Ishikawa (cell line): ENCODE data around the gene FRMPD4.

Experiments
- EGR1 ChIP-seq: IDR thresholded peaks from 2 replicates; pipeline ENCODE4 v1.6.1; 2012
- EP300 ChIP-seq: IDR thresholded peaks from 2 replicates; pipeline ENCODE4 v1.6.1; 2012; ENCODE audit warnings: borderline replicate concordance
- FOXM1 ChIP-seq: IDR thresholded peaks from 2 replicates; pipeline ENCODE4 v1.6.1; 2012; ENCODE audit warnings: low read depth, borderline replicate concordance
- MAX ChIP-seq: IDR thresholded peaks from 2 replicates; pipeline ENCODE4 v1.6.1; 2012
- RAD21 ChIP-seq: IDR thresholded peaks from 2 replicates; pipeline ENCODE4 v1.6.1; 2012; ENCODE audit warnings: low read depth
- TCF12 ChIP-seq: IDR thresholded peaks from 2 replicates; pipeline ENCODE4 v1.6.1; 2012; ENCODE audit warnings: low read depth
- USF1 ChIP-seq: IDR thresholded peaks from 2 replicates; pipeline ENCODE4 v1.6.1; 2012

GRCh38 chrX:12768491-12768890 is 630.2 kb downstream of the FRMPD4 start:
- TF ChIP-seq TCF12 (no peak), MAX (no peak), EP300 (no peak), USF1 (no peak), EGR1 (no peak), RAD21 (no peak), FOXM1 (no peak)
